ENCODE results near the gene UPF3A.
"Not testable (repeated sequence)": the region's sequence is repeated elsewhere in the genome, so short reads cannot be mapped to it uniquely, and the experiment has no call there.

DNA sequence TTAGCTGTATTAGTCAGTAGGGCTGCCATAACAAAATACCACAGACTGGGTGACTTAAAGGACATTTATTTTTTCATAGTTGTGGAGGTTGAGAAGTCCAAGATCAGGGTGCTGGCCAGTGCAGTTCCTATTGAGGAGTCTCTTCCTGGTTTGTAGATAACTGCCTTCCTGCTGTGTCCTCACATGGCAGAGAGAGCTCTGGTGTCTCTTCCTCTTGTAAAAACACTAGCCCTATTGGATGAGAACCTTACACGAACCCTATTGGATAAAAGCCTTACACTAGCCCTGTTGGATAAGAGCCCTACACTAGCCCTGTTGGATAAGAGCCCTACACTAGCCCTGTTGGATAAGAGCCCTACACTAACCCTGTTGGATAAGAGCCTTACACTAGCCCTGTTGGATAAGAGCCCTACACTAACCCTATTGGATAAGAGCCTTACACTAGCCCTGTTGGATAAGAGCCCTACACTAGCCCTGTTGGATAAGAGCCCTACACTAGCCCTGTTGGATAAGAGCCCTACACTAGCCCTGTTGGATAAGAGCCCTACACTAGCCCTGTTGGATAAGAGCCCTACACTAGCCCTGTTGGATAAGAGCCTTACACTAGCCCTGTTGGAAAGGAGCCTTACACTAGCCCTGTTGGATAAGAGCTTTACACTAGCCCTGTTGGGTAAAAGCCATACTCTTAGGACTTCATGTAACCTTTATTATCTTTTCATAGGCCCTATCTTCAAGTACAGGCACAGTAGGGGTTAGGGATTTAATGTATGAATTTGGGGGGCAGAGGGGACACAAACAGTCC lies 29.6 kb upstream of the UPF3A start:
- TF ChIP-seq CTCF (IDR thresholded peaks at IDR 0.05; ENCODE audit: poor library complexity); EZH2phosphoT487 (IDR thresholded peaks at IDR 0.05; ENCODE audit: low read depth, severe bottlenecking, unreplicated experiment): not testable (repeated sequence)

Data from hepatocyte (in vitro differentiated cells).